GM03348 (cell line): ENCODE data around the gene TEDC1.

ENCODE experiments used
- DNase-seq: peaks from one replicate; pipeline ENCODE4 v3.0.0; 2012; ENCODE audit warnings: low spot score

TEDC1 gene

GRCh38 chr14:105490572-105491365 lies at the start of gene TEDC1:
TSS of gene TEDC1 (plus strand) at chr14:105491246. CDS start at chr14:105491376, 130 bp downstream.
- peak; percentile 100 for DNase-seq

- no peak for DNase-seq
These were observed 48.9 kb upstream of the TEDC1 start for GRCh38 chr14:105442125-105442524.

- DNase-seq = no peak
These were observed 48.2 kb upstream of the TEDC1 start for GRCh38 chr14:105442834-105443233.

- DNase-seq = no peak
These were observed 46.2 kb upstream of the TEDC1 start for GRCh38 chr14:105444859-105445258.

- DNase-seq = no peak
These were observed 45.8 kb upstream of the TEDC1 start for GRCh38 chr14:105445290-105445689.

GRCh38 chr14:105445901-105446845 lies 44.9 kb upstream of the TEDC1 start:
- DNase-seq = no peak

GRCh38 chr14:105446971-105447370 lies 44.1 kb upstream of the TEDC1 start:
- no peak for DNase-seq

- no peak for DNase-seq
These were observed 43.1 kb upstream of the TEDC1 start for GRCh38 chr14:105447651-105448640.

GRCh38 chr14:105448706-105449111 lies 42.3 kb upstream of the TEDC1 start:
- DNase-seq = peak; percentile 95

GRCh38 chr14:105449276-105450122 lies 41.5 kb upstream of the TEDC1 start:
- no peak for DNase-seq

GRCh38 chr14:105450123-105450505 lies 40.9 kb upstream of the TEDC1 start:
- no peak for DNase-seq

GRCh38 chr14:105450864-105451720 lies 40.0 kb upstream of the TEDC1 start:
- DNase-seq = no peak

- no peak for DNase-seq
These were observed 38.1 kb upstream of the TEDC1 start for GRCh38 chr14:105452963-105453362.

GRCh38 chr14:105453847-105454246 lies 37.2 kb upstream of the TEDC1 start:
- DNase-seq = no peak

- DNase-seq = no peak
These were observed 35.9 kb upstream of the TEDC1 start for GRCh38 chr14:105455086-105455640.

GRCh38 chr14:105455766-105456660 lies 35.0 kb upstream of the TEDC1 start:
- no peak for DNase-seq

GRCh38 chr14:105456736-105457617 lies 34.1 kb upstream of the TEDC1 start:
- DNase-seq = no peak
